HT1080 (cell line): Measurements from ENCODE around the gene TMEM185B. TPM values are rescaled to one million over a fixed set of nuclear protein-coding genes. Genes with fewer than 3 reads are reported as not detected.
"Not testable (repeated sequence)": the region's sequence is repeated elsewhere in the genome, so short reads cannot be mapped to it uniquely, and the experiment has no call there.

Source experiments
- DNase-seq: peaks from one replicate; pipeline ENCODE4 v3.0.0-alpha.2; 2015; ENCODE audit warnings: low read depth
- total RNA-seq: library from RNA; depleted of rRNA; stranded (reverse); fragments of >200 nt; shearing (Covaris generic); gene quantifications from 2 replicates; pipeline ENCODE4 v1.2.3, GENCODE V29; 2014

Gene TMEM185B
- total RNA-seq, 1 experiment from 2014 or later, result 55.0 TPM

DNA sequence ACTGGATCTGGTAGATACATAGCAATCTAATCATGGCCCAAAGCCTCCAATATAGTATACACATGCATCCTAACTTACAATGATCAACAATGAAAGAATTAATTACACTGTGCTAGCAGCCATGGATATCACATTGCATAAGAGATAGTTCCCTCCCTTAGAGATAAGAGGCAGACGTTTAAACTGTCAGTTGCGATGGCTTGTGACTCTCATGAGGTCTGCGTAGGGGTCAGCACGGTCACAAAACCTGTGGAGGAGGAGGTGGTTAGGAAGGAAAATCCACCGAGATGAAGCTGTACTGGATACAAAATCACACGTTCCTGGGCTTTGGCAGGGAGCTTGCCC, 28.7 kb upstream of the TMEM185B start:
- no peak for DNase-seq

DNA sequence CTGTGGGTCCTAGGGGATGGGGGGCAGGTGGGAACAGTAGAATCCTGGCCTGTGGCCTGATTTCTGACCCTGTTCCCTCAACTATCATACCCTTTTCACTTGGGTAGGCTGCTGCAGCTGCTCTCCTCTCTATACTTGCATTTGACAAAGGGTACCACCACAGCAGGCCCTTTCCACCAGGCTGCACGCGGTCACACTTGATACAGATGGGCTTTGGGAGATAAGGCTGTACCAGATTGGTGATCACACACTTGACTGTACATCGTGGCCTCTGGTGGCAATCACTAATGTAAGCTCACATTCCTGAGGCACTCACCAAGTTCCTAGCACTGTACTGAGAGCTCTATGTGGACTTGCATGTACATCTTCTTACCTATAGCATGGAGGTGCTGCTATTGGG, 27.9 kb upstream of the TMEM185B start:
- no peak for DNase-seq

DNA sequence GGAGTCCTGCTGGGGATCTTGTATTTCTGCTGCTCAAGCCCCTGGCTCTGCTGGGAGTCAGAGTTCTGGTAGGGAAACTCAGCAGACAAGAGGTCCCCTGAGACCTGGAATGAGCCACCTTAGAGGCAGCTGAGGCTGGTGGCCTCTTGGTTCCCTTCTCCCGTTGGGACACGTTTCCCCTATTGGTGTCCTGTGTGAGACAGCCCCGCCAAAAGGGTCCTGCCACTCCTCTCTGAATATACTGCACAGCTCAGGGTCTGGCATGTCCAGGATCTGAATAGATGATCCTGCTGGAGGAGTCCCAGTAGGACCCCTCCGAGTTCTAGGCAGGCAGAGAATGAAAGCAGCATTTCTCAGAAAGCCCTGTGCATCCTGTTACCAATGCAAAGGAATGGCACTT, 27.4 kb upstream of the TMEM185B start:
- no peak for DNase-seq

DNA sequence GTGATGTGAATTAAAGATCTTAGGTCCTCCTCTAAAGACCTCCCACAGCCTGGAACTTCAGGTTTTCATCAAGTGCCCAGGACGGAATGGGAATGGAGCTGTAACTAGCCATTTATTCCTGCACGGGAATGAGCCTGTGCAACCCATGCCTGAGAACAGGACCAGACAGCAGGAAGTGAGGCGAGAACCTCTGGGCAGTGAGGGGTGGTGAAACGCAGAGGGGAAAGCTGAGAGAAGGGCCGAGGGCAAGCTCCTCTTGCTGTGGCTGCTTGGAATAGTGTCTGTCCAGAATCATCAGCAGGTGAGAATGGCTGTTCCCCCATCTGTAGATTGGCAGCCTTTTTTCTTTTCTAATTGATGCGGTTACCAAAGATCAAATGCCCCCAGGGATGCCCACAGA, 24.7 kb upstream of the TMEM185B start:
- DNase-seq, result no peak

DNA sequence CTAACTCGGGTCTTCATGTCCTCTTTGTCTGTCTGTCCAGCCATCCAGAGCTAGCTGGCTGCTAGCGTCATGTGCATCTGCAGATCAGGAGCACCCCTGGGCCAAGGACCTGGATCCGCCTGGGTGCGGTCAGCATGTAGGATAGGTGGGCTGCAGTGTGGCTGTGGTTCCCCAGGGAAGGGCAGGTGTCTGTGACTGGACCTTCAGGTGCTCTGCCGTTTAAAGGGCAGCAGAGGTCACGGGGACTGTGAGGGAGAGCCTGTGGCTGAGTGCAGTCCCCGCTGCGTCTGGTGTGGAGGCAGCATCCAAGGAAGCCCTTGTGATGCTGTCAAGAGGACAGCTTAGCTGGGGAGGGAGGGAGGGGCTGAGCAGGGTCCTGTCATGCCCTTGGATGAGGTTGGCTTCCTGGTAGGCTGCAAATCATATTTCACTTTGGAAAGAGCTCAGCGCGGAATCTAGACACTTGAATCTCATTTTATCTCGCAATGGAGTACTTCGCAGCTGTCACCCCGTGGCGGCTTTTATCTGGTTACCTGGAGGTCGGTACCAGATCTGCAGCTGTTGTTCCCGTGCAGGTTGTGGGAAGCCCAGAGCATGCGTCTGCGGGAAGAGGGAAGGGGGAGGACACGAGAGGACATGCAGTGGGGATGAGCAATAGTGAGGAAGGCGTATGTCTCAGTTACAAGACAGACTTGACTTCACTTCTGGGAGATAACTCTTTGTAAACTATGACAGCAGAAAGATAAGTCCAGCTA, 23.5 kb upstream of the TMEM185B start:
- no peak for DNase-seq

DNA sequence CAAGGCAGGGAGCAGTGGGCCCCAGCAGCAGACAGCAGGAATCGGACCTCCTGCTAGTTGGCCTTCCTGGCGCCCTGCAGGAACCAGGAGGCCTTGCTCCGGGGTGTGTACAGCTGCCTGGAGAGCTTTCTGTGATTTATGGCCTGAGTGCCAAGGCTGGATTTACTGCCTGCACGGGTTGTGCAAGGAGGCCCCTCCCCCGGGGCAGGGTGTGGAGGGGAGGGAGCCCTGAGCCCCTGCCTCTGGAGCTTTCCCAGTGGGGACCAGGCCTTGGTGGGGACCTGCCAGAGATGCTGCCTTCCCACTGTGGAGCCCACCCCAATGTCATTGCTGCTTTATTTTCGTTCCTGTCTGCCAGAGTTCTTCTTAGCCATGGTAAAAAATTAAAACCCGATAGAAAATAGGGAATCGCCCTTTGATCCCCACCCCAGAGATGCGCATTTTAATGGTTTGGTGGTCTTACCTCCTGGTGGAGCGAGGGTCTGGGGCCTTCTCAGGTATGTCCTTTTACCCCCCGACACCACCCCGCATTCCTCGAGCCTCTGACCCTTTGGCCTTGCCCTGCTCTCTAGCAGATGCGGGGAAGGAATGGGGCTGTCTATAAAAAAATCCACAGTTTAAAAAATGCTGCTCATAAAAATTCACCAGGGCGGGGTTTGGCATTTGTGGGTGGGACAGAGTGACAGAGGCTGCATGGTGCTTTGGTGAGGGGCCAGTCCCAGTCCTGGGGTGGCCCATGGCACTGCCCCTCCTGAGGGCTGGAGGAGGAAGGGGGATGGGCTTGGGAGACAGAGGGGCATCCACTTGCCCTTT, 22.5 kb upstream of the TMEM185B start:
- DNase-seq, result no peak

DNA sequence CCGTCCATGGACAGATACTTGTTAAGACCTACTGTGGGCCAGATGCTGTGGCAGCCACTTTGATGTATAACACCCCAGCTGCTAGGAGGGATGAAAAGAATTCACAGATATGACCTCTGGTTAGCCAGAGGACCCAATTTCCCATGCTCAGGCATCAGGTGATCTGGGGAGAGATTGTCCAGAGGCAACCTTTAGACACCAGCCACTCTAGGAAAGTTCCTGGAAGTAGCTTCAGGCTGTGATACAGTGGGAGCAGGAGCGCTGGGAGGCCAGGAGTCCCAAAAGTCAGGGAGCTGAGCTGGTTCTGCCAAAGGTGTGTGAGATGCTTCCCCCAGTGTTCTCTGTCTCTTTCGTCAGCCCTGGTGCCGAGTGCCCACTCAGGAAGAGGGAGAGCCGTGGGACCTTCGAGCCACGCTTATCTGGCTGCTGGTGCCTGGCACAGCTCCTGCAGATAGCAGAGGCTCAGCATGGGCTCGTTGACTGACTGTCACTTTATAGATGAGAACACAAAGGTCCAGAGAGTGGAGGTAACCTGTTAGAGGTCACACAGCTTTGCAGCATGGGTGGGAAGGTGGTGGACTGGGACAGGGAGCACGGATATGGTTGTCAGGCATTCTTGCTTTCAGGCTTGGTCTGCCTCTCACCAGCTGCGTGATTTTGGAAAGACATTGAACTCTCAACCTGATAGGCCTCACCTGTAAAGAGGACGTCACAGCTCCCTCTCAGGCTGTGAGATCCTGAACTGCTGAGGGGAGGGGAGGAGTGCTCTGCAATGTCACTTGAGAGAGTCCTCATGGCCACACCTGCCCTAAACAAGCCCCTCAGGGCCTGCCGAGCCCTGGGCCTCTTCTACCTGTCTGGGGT, 21.7 kb upstream of the TMEM185B start:
- no peak for DNase-seq

DNA sequence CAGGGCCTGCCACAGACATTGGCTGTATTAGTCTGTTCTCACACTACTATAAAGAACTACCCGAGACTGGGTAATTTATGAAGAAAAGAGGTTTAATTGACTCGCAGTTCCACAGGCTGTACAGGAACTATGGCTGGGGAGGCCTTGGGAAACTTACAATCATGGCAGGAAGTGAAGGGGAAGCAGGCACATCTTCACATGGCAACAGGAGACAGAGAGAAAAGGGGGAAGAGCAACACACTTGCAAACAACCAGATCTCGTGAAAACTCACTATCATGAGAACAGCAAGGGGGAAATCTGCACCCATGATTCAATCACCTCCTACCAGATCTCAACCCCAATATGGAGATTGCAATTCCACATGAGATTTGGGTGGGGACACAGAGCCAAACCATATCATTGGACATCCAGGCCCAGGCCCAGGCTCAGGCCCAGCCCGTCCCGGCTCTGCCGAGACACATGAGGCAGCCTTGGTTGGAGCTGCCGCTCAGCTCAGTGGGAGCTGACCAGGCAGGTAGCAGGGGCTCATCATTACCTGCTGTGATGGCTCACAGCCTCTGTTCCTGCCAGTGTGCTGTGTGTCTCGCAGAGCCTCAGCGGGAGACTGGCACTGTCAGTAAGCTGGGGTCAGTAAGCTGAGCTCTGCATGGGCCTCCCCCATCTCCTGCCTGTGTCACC, 20.8 kb upstream of the TMEM185B start:
- no peak for DNase-seq

DNA sequence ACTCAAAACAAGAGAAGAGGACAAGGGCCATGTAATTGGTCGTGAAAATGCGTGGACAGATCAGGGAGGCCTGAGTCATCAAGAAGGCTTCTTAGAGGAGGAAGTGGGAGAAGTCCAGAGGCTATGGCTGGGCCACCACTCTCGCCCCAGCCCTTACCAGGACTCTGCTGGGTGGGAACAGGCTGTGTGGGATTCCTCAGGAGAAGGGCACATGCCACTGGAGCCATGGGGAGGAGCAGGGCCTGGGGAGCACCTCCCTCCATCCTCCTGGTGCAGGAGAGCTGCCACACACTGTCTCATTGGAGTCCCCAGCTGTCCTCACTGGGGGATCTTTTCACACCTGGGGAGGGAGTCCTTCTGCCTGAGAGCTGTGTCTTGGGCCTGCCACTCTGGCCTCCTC, 20.0 kb upstream of the TMEM185B start:
- DNase-seq, result peak; percentile 40

DNA sequence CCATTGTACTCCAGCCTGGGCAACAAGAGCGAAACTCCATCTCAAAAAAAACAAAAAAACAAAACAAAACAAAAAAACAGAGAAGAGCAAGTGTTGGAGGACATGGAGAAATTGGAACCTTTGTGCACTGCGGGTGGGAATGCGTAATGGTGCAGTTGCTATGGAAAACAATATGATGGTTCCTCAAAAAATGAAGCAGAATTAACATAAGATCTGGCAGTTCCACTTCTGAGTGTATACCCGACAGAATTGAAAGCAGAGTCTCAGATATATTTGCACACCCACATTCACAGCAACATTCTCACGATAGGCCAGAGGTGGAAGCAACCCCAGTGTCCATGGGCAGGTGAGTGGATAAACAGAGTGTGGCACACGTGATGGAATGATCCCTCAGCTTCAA, 18.5 kb upstream of the TMEM185B start:
- DNase-seq, result no peak

DNA sequence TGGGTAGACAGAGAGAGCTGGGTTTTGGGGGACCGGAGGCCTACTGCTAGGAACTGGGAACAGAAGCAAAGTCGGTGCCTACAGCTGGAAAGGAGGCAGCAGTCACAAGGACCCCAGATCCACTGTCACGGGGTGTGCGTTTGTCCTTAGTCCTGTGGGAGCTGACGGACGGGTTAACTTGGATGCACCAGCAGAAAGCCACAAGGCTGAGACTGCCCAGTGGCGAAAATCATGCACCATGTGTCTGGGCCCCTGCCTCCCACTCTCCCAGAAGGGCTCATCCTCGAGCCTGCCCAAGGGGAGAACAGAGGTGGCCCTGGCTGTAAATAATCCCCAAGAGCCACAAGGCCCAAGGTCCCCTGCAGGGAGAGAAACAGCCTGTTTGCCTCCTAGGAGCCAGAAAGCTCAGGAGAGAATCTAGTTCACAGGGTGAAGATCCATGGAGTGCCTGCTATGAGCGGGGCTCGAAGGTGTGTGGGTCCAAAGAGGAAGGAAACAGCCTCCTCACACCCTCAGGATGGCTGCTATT, 17.8 kb upstream of the TMEM185B start:
- no peak for DNase-seq

DNA sequence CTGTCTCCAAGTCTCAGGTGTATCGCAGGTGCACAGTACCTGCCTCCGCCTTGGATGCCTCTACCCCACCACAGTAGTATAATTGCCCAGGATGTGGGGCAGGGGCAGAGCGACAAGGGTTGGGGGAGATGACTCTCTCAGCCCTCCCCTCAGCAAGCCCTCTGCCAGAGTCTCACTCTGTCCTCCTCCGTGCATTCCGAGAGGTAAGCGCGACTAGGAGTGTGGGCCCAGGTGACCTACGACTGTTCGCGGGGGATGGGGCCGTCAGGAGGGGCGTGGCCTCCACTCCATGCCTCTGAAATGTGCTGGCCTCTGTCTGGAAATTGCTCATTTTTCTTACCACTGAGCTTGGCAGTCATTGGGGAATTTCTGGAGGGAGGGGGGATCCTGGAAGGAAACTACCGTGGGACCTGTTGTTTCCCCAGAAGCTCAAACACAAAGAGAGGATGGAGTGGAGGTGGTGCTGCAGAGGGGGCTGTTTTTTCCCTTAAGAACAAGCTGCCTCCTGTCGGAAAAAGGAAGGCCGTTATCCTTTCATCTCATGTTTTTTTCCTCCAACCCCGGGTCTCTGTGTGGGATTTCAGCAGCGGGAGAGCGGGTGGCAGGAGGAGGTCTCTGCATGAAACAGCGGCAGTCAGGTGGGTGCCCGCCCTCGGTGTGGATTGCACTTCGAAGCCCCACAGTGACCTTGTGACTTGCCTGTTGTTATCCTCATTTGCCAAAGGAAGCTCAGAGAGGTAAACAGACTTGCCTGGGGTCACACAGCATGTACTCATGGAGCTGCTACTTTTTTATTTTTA, 16.5 kb upstream of the TMEM185B start:
- peak; percentile 86 for DNase-seq

DNA sequence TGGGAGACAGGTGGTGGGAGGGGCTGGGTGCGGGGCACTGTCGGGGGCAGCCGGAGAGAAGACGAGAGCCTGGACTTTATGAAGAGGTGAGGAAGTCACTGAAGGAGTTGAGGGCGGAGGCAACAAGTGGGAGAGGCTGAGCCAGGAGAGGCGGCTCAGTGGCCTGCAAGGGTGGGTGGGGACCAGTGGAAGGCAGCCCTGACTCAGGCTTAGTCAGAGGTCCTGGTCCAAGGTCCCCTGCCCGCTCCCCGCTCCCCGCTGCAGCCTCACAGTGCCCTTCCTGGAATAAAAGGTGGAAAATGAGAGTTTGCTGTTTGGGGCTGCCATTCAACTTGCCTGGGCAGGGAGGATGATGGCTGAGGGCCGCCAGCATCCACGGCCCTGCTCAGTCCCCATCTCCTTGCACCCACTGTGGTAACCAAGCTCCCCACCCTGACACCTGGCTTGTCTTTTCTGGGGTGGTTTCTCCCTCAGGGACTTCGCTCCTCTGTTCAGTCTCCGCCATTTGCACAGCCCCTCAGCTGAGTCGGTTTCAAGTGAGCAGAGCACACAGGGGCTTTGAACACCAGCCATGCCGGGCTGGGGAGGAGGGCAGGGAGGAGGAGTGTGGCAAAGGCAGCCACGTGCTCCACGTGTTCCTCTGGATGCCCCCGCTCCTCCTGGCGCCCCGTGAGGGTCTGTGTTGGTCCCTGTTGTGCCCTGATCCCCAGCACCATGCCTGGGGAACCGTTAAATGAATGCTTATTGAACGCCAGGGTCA, 15.7 kb upstream of the TMEM185B start:
- peak; percentile 94 for DNase-seq

DNA sequence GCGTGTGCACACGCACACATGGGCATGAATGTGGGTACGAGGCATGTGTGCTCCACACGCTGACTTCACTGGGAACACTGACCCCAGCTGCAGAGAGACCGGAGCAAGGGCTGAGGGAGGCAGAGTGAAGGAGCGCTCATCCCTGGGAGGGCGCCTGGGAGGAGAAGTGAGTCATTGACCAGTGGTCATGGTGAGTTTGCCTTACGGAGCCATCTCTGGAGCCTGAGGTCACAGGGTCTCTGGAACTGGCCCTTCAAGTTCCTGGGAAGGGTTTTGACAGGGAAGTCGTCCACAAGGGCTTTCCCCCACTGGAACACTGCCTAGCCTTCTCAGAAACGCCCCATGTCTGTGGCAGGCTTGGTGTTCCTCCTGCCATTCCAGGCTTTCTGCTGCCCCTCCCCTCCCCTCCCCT, 14.3 kb upstream of the TMEM185B start:
- DNase-seq, result peak; percentile 88

DNA sequence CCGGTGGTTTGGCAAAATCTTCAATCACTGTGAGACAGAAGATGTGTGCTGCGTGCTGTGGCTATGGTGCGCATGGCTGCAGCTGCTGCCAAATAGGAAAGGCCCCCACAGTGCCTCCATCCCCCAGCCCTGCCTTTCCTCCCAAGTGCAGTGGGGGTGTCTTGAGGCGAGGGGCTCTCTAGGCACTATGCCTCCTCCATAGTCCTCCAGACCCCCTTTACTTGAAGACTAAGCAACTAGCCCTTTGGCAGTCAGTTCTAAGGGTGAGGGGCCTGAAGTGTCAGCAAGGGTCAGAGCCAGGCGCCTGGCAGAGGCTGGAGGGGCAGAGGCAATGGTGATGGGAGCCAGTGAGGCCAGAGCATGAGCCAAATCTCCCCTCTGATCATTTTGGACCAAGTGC, 13.6 kb upstream of the TMEM185B start:
- DNase-seq, result no peak

DNA sequence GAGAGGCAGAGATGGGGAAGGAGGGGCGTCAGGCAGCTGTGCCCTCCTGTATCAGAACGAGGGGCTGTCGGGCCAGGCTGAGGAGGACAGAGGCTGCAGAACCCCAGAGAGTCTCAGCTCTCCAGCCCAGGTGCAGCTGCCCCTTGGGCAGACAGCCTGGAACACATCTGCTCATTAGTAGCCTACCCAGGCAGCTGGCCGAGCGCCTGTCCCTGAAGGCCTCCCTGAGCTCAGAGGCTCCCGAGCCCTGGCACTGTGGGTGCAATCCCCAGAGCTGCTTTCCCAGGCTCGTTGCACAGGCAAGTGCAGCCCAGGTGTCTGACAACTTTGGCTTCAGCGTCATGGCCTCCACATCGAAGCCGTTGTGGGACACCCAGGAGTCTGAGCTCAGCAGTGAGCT, 13.1 kb upstream of the TMEM185B start:
- no peak for DNase-seq

DNA sequence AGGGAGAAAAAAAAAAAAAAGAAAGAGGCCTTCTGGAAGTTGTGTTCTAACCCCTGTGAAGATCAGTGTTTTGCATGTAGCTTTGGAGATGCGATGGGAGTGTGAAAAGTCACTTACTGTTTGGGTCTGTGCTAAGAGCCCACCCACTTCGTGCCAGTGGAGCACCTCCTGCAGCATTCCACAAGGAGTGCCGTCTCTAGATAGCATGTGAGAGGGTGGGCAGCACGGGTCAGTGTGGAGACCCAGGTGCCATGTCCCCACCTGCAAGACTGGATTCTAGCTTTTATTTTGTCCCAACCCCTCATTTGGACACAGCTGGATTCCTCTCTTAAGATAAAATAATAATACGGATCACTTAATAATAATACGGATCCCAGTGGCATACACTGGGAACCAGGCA, 12.5 kb upstream of the TMEM185B start:
- no peak for DNase-seq

DNA sequence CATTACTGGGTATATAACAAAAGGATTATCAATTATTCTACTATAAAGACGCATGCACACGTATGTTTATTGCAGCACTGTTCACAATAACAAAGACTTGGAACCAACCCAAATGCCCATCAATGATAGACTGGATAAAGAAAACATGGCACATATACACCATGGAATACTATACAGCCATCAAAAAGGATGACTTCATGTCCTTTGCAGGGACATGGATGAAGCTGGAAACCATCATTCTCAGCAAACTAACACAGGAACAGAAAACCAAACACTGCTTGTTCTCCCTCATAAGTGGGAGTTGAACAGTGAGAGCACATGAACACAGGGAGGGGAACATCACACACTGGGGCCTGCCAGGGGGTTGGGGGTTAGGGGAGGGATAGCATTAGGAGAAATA, 12.0 kb upstream of the TMEM185B start:
- DNase-seq, result not testable (repeated sequence)

DNA sequence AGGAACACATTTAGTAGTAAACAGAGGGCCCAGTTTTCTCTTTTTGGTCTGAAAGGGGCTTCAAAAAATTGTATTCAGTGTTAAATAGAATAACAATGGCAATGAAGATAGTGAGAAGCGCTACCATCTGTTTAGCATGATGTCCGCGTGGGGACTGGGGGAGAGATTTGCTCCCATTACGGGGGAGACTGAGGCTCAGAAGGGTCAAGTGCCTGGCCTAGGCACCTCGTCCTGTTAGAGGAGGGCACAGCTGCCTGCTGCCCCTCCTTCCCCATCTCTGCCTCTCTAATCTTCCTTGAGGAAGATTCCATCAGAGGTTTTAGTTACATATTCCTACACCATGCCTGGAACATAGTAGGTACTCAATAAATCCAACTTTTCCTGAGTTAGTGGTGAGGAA, 10.1 kb upstream of the TMEM185B start:
- no peak for DNase-seq
